ENCODE data around the gene FAM83C.

DNA sequence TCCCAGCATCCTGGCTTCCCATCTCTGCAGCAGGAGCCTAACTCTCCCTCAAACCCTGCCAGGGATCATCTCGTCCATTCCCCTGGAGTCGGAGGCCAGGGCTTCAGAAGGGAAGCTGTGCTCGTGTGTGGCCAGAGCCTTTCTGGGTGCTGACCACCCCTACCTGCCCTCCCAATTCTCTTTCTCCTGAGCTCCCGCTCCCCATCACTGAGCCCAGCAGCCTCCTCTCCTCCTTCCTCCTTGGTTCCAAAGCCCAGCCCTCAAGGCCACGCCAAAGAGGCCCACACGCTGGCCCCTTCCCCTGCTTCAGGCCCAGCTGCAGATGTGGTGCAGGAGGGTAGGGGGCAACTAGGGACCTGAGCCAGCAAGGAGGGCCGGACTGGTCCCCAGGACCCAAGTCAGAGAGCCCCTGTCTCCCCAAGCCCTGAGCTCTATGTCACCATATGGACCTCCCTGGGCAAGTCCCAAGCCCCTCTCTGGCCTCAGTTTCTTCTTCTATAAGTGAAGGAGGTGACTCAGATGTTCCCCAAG is 1.3 kb downstream of the FAM83C start:
- no peak for TF ChIP-seq POLR2AphosphoS5 (IDR thresholded peaks at IDR 0.05)
- TF ChIP-seq, protein P1, sequence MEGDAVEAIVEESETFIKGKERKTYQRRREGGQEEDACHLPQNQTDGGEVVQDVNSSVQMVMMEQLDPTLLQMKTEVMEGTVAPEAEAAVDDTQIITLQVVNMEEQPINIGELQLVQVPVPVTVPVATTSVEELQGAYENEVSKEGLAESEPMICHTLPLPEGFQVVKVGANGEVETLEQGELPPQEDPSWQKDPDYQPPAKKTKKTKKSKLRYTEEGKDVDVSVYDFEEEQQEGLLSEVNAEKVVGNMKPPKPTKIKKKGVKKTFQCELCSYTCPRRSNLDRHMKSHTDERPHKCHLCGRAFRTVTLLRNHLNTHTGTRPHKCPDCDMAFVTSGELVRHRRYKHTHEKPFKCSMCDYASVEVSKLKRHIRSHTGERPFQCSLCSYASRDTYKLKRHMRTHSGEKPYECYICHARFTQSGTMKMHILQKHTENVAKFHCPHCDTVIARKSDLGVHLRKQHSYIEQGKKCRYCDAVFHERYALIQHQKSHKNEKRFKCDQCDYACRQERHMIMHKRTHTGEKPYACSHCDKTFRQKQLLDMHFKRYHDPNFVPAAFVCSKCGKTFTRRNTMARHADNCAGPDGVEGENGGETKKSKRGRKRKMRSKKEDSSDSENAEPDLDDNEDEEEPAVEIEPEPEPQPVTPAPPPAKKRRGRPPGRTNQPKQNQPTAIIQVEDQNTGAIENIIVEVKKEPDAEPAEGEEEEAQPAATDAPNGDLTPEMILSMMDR (IDR thresholded peaks at IDR 0.05) = no peak
- no peak for TF ChIP-seq POLR2A (IDR thresholded peaks at IDR 0.05; ENCODE audit: low read depth)
